ENCODE measurements around the gene PDE7B. TPM values are rescaled to one million over a fixed set of nuclear protein-coding genes. Genes with fewer than 3 reads are reported as not detected.

The PDE7B gene
- total and polyA plus RNA-seq, 2 donors (not counting 1 experiment from before 2014, with no cell fraction given): 7.9 to 21.5 TPM

GRCh38 chr6:136188486-136188885, 337.0 kb downstream of the PDE7B start:
- no peak overlapping the region for H3K4me3 ChIP-seq (replicated peaks in 1 of 4; ENCODE audit: control extremely low read depth in 1 of 4, insufficient read depth in 1 of 4, low read depth in 3 of 4, low read length in 4 of 4)
- H3K36me3 ChIP-seq (ENCODE audit: control insufficient read depth, insufficient read depth, low read length): peaks cover 8% of the 10 kb centered on the region
- no peak overlapping the region for H3K9ac ChIP-seq (ENCODE audit: insufficient read depth, low read length)
- TF ChIP-seq CTCF (conservative IDR thresholded peaks at IDR 0.05 in 1 of 2, IDR thresholded peaks at IDR 0.05 in 1 of 2; ENCODE audit: low read depth in 1 of 2, low read length in 2 of 2) (no peak), EZH2 (IDR thresholded peaks at IDR 0.05; ENCODE audit: low read length, missing control alignments) (no peak)
- no peaks in the 10 kb centered on the region for H3K9me3 ChIP-seq (ENCODE audit: control insufficient read depth, insufficient read depth, low read depth, low read length)
- no peaks in the 10 kb centered on the region for H3K27me3 ChIP-seq (ENCODE audit: control insufficient read depth, insufficient read depth, low read length)
- no peak overlapping the region for H3K4me2 ChIP-seq (ENCODE audit: extremely low read depth, insufficient read depth, low read length)
- no peaks in the 10 kb centered on the region for H3K79me2 ChIP-seq (ENCODE audit: control insufficient read depth, insufficient read depth, low read length)
- H2AFZ ChIP-seq (ENCODE audit: low read length): no peak overlapping the region
- no peak for DNase-seq (ENCODE audit: low read depth in 2 of 2)
- H4K20me1 ChIP-seq (ENCODE audit: control insufficient read depth, extremely low read depth, insufficient read depth, low read length): no peaks in the 10 kb centered on the region
- H3K27ac ChIP-seq (ENCODE audit: insufficient read depth, low read length): no peak overlapping the region
- H3K4me1 ChIP-seq (ENCODE audit: control insufficient read depth, extremely low read depth, insufficient read depth, low read length): no peaks in the 10 kb centered on the region

GRCh38 chr6:136189104-136189503, 337.6 kb downstream of the PDE7B start:
- TF ChIP-seq EZH2 (IDR thresholded peaks at IDR 0.05; ENCODE audit: low read length, missing control alignments) (no peak), CTCF (conservative IDR thresholded peaks at IDR 0.05 in 1 of 2, IDR thresholded peaks at IDR 0.05 in 1 of 2; ENCODE audit: low read depth in 1 of 2, low read length in 2 of 2) (no peak)
- Histone ChIP-seq H3K4me1 (ENCODE audit: control insufficient read depth, extremely low read depth, insufficient read depth, low read length) (no peaks in the 10 kb centered on the region), H4K20me1 (ENCODE audit: control insufficient read depth, extremely low read depth, insufficient read depth, low read length) (no peaks in the 10 kb centered on the region), H3K4me3 (replicated peaks in 1 of 4; ENCODE audit: control extremely low read depth in 1 of 4, insufficient read depth in 1 of 4, low read depth in 3 of 4, low read length in 4 of 4) (no peak overlapping the region), H3K79me2 (ENCODE audit: control insufficient read depth, insufficient read depth, low read length) (no peaks in the 10 kb centered on the region), H3K36me3 (ENCODE audit: control insufficient read depth, insufficient read depth, low read length) (peaks cover 8% of the 10 kb centered on the region), H3K4me2 (ENCODE audit: extremely low read depth, insufficient read depth, low read length) (no peak overlapping the region), H3K27ac (ENCODE audit: insufficient read depth, low read length) (no peak overlapping the region), H3K9ac (ENCODE audit: insufficient read depth, low read length) (no peak overlapping the region), H2AFZ (ENCODE audit: low read length) (no peak overlapping the region), H3K27me3 (ENCODE audit: control insufficient read depth, insufficient read depth, low read length) (no peaks in the 10 kb centered on the region), H3K9me3 (ENCODE audit: control insufficient read depth, insufficient read depth, low read depth, low read length) (no peaks in the 10 kb centered on the region)
- DNase-seq (ENCODE audit: low read depth in 2 of 2): no peak

- H3K4me3 ChIP-seq (replicated peaks in 1 of 4; ENCODE audit: control extremely low read depth in 1 of 4, insufficient read depth in 1 of 4, low read depth in 3 of 4, low read length in 4 of 4): no peak overlapping the region
- no peak overlapping the region for H3K9ac ChIP-seq (ENCODE audit: insufficient read depth, low read length)
- no peaks in the 10 kb centered on the region for H3K9me3 ChIP-seq (ENCODE audit: control insufficient read depth, insufficient read depth, low read depth, low read length)
- H3K27me3 ChIP-seq (ENCODE audit: control insufficient read depth, insufficient read depth, low read length): no peaks in the 10 kb centered on the region
- no peaks in the 10 kb centered on the region for H3K79me2 ChIP-seq (ENCODE audit: control insufficient read depth, insufficient read depth, low read length)
- no peak for DNase-seq (ENCODE audit: low read depth in 2 of 2)
- no peaks in the 10 kb centered on the region for H3K4me1 ChIP-seq (ENCODE audit: control insufficient read depth, extremely low read depth, insufficient read depth, low read length)
- H2AFZ ChIP-seq (ENCODE audit: low read length): no peak overlapping the region
- no peak overlapping the region for H3K27ac ChIP-seq (ENCODE audit: insufficient read depth, low read length)
- H4K20me1 ChIP-seq (ENCODE audit: control insufficient read depth, extremely low read depth, insufficient read depth, low read length): no peaks in the 10 kb centered on the region
- TF ChIP-seq EZH2 (IDR thresholded peaks at IDR 0.05; ENCODE audit: low read length, missing control alignments) (no peak), CTCF (conservative IDR thresholded peaks at IDR 0.05 in 1 of 2, IDR thresholded peaks at IDR 0.05 in 1 of 2; ENCODE audit: low read depth in 1 of 2, low read length in 2 of 2) (no peak)
- H3K4me2 ChIP-seq (ENCODE audit: extremely low read depth, insufficient read depth, low read length): no peak overlapping the region
- peaks cover 8% of the 10 kb centered on the region for H3K36me3 ChIP-seq (ENCODE audit: control insufficient read depth, insufficient read depth, low read length)
Measured at GRCh38 chr6:136191606-136192312, 340.3 kb downstream of the PDE7B start.

Data from fibroblast of lung (primary cell).